Amniotic stem cell (primary cell): ENCODE measurements around the gene KLK1.

Experiments used
- DNase-seq: peaks from one replicate; lab custom pipeline; 2025; lab: John Stamatoyannopoulos, UW

Gene KLK1

DNA sequence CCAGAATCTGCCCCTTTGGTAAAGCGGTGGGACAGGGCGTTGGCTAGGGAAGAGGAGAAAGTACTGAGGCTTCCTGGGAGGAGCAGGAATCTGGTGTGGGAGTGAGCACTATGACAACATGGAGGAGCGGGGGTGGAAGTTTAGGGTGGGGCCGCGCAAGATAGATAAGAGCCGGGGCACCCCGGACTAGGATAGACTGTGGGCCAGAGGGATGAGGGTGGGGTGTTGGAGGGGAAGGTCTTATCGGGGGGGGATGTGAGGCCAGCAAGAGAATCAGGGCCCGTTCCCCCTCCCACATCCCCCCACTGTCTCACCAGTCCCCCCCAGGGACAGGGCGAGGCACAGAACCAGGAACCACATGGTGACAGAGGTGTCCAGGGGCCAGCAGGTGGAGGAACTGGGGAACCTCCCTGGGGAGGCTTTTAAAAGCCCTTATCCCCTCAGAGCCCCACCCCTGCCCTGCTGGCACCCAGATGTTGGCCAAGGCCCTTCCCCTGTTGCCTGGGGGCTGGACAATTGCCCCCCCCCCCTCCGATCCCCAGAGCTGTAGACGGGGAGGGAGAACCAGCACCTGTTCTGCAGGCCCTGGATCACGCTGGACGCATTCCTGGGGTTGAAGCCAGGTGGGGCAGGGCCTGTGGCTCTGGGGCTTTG is at the start of gene KLK1:
Gene KLK1 (minus strand): TSS at position 399 of the 654 bp plus-strand sequence. CDS start 39 bp downstream, at position 360.
- DNase-seq, result no peak

DNA sequence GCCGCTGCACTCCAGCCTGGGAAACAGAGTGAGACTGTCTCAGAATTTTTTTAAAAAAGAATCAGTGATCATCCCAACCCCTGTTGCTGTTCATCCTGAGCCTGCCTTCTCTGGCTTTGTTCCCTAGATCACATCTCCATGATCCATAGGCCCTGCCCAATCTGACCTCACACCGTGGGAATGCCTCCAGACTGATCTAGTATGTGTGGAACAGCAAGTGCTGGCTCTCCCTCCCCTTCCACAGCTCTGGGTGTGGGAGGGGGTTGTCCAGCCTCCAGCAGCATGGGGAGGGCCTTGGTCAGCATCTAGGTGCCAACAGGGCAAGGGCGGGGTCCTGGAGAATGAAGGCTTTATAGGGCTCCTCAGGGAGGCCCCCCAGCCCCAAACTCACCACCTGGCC is 49.5 kb upstream of the KLK1 start, which contains the start of gene KLK2:
Gene KLK2 (plus strand): TSS at position 384 of the 400 bp plus-strand sequence. CDS start 35 bp downstream, outside the sequence.
- no peak for DNase-seq

DNA sequence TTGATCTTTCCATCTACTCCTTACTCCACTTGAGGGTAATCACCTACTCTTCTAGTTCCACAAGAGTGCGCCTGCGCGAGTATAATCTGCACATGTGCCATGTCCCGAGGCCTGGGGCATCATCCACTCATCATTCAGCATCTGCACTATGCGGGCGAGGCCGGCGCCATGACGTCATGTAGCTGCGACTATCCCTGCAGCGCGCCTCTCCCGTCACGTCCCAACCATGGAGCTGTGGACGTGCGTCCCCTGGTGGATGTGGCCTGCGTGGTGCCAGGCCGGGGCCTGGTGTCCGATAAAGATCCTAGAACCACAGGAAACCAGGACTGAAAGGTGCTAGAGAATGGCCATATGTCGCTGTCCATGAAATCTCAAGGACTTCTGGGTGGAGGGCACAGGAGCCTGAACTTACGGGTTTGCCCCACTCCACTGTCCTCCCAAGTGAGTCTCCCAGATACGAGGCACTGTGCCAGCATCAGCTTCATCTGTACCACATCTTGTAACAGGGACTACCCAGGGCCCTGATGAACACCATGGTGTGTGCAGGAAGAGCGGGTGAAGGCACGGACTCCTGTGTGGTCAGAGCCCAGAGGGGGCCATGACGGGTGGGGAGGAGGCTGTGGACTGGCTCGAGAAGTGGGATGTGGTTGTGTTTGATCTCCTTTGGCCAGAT is 47.0 kb upstream of the KLK1 start:
- no peak for DNase-seq

DNA sequence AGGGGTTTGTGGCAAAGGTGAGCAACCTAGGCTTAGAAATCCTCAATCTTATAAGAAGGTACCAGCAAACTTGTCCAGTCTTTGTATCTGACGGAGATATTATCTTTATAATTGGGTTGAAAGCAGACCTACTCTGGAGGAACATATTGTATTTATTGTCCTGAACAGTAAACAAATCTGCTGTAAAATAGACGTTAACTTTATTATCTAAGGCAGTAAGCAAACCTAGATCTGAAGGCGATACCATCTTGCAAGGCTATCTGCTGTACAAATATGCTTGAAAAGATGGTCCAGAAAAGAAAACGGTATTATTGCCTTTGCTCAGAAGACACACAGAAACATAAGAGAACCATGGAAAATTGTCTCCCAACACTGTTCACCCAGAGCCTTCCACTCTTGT is 45.9 kb upstream of the KLK1 start:
- no peak for DNase-seq

DNA sequence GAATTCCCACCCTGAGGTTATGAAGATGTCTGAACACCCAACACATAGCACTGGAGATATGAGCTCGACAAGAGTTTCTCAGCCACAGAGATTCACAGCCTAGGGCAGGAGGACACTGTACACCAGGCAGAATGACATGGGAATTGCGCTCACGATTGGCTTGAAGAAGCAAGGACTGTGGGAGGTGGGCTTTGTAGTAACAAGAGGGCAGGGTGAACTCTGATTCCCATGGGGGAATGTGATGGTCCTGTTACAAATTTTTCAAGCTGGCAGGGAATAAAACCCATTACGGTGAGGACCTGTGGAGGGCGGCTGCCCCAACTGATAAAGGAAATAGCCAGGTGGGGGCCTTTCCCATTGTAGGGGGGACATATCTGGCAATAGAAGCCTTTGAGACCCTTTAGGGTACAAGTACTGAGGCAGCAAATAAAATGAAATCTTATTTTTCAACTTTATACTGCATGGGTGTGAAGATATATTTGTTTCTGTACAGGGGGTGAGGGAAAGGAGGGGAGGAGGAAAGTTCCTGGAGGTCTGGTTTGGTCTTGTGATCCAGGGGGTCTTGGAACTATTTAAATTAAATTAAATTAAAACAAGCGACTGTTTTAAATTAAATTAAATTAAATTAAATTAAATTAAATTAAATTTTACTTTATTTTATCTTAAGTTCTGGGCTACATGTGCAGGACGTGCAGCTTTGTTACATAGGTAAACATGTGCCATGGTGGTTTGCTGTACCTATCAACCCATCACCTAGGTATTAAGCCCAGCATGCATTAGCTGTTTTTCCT is 38.1 kb upstream of the KLK1 start:
- DNase-seq, result no peak

DNA sequence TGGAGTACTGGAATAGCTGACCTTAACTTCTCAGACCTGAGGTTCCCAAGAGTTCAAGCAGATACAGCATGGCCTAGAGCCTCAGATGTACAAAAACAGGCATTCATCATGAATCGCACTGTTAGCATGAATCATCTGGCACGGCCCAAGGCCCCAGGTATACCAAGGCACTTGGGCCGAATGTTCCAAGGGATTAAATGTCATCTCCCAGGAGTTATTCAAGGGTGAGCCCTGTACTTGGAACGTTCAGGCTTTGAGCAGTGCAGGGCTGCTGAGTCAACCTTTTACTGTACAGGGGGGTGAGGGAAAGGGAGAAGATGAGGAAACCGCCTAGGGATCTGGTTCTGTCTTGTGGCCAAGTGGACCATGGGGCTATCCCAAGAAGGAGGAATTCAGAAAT is 37.4 kb upstream of the KLK1 start:
- no peak for DNase-seq

DNA sequence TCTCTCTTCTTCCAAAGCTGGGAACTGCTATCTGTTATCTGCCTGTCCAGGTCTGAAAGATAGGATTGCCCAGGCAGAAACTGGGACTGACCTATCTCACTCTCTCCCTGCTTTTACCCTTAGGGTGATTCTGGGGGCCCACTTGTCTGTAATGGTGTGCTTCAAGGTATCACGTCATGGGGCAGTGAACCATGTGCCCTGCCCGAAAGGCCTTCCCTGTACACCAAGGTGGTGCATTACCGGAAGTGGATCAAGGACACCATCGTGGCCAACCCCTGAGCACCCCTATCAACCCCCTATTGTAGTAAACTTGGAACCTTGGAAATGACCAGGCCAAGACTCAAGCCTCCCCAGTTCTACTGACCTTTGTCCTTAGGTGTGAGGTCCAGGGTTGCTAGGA is 36.3 kb upstream of the KLK1 start:
- DNase-seq, result no peak

DNA sequence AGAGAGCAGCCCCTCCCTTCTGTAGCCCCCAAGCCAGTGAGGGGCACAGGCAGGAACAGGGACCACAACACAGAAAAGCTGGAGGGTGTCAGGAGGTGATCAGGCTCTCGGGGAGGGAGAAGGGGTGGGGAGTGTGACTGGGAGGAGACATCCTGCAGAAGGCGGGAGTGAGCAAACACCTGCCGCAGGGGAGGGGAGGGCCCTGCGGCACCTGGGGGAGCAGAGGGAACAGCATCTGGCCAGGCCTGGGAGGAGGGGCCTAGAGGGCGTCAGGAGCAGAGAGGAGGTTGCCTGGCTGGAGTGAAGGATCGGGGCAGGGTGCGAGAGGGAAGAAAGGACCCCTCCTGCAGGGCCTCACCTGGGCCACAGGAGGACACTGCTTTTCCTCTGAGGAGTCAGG is 35.3 kb upstream of the KLK1 start:
- no peak for DNase-seq

DNA sequence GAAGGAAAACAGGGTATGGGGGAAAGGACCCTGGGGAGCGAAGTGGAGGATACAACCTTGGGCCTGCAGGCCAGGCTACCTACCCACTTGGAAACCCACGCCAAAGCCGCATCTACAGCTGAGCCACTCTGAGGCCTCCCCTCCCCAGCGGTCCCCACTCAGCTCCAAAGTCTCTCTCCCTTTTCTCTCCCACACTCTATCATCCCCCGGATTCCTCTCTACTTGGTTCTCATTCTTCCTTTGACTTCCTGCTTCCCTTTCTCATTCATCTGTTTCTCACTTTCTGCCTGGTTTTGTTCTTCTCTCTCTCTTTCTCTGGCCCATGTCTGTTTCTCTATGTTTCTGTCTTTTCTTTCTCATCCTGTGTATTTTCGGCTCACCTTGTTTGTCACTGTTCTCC is 33.8 kb upstream of the KLK1 start:
- DNase-seq, result no peak

DNA sequence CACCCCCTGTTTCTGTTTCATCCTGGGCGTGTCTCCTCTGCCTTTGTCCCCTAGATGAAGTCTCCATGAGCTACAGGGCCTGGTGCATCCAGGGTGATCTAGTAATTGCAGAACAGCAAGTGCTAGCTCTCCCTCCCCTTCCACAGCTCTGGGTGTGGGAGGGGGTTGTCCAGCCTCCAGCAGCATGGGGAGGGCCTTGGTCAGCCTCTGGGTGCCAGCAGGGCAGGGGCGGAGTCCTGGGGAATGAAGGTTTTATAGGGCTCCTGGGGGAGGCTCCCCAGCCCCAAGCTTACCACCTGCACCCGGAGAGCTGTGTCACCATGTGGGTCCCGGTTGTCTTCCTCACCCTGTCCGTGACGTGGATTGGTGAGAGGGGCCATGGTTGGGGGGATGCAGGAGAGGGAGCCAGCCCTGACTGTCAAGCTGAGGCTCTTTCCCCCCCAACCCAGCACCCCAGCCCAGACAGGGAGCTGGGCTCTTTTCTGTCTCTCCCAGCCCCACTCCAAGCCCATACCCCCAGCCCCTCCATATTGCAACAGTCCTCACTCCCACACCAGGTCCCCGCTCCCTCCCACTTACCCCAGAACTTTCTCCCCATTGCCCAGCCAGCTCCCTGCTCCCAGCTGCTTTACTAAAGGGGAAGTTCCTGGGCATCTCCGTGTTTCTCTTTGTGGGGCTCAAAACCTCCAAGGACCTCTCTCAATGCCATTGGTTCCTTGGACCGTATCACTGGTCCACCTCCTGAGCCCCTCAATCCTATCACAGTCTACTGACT is 31.2 kb upstream of the KLK1 start, which contains the start of gene KLK3:
Gene KLK3 (plus strand): TSS at position 280 of the 775 bp plus-strand sequence. CDS start 41 bp downstream, at position 321.
- DNase-seq, result no peak

DNA sequence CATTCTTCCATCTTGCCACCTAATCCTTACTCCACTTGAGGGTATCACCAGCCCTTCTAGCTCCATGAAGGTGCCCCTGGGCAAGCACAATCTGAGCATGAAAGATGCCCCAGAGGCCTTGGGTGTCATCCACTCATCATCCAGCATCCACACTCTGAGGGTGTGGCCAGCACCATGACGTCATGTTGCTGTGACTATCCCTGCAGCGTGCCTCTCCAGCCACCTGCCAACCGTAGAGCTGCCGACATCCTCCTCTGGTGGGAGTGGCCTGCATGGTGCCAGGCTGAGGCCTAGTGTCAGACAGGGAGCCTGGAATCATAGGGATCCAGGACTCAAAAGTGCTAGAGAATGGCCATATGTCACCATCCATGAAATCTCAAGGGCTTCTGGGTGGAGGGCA is 28.0 kb upstream of the KLK1 start:
- DNase-seq, result no peak

DNA sequence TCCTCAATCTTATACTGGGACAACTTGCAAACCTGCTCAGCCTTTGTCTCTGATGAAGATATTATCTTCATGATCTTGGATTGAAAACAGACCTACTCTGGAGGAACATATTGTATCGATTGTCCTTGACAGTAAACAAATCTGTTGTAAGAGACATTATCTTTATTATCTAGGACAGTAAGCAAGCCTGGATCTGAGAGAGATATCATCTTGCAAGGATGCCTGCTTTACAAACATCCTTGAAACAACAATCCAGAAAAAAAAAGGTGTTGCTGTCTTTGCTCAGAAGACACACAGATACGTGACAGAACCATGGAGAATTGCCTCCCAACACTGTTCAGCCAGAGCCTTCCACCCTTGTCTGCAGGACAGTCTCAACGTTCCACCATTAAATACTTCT is 27.2 kb upstream of the KLK1 start:
- no peak for DNase-seq

DNA sequence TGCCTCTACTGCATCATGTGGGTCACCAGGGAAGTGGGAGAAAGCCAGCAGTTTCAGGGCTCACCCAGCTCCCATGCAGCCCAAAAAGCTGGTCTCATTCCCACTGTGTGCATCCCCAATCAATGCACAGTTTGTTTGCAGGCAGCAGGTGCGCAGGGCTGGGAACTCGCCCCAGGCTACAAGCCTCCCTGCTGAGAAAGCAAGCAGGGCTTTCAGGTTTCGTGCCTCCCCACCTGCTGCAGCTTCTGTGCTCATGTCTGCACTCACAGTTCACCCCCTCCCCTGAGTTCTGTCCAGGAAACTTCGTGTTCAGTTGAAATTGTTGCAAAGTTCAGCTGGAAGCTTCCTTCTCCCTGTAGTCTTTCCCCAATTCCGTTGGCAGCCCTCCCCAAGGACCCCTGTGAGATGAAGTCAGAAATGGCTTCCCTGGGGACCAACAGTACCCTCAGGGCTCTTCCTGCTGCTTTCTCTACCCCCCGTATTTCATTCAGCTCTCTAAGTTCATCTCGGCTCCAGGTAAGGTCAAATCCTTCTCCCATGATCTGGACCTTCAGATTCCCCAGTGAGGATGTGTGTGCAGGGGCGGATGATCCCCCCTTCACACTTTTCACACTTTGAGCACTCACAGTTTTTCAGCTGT is 20.8 kb upstream of the KLK1 start:
- DNase-seq, result no peak

DNA sequence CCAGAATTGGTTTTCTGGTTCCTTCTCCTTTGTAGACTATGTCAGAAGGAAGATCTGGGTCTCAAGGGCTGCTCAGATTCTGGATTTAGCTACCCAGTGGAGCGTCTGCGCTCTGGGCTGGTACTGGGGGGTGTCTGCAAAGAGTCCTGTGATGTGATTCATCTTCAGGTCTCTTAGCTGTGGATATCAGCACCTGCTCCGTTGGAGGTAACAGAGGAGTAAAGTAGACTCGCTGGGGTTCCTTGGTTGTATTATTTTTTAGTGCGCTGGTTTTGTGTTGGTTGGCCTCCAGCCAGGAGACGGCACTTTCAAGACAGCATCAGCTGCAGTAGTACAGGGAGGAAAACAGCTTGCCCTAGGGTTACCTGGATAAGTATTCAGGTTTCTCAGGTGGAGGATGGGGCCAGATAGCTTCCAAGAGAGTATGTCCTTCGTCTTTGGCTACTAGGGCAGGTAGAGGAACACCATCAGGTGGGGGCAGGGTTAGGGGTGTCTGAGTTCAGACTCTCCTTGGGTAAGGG is 20.2 kb upstream of the KLK1 start:
- no peak for DNase-seq

DNA sequence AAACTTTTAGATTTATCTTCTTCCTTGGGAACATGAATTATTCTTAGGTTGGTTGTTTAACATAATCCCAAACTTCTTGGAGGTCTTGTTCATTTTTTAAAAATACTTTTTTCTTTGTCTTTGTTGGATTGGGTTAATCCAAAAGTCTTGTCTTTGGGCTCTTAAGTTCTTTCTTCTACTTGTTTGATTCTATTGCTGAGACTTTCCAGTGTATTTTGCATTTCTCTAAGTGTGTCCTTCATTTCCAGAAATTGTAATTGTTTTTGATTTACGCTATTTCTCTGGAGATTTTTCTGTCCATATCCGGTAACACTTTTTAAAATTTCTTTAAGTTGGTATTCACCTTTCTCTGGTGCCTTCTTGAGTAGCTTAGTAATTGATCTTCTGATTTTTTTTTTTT is 19.6 kb upstream of the KLK1 start:
- DNase-seq, result no peak

DNA sequence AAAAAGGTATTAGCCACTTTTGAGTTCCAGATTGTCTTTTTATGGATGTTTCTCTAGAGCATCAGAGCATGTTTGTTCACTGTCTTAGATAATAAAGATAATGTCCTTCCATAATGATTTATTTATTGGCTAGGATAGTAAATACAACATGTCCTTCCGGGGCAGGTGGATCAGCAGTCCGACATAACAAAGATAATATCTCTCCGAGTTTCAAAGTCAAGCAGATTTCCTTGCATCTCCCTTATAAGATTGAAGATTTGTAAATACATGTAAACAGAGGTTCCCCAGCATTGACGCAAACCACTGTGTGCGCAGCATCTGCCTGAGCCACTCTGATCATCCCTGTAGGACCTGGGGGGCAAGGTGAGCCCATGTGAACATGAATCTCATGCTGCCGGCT is 18.5 kb upstream of the KLK1 start:
- DNase-seq, result no peak

DNA sequence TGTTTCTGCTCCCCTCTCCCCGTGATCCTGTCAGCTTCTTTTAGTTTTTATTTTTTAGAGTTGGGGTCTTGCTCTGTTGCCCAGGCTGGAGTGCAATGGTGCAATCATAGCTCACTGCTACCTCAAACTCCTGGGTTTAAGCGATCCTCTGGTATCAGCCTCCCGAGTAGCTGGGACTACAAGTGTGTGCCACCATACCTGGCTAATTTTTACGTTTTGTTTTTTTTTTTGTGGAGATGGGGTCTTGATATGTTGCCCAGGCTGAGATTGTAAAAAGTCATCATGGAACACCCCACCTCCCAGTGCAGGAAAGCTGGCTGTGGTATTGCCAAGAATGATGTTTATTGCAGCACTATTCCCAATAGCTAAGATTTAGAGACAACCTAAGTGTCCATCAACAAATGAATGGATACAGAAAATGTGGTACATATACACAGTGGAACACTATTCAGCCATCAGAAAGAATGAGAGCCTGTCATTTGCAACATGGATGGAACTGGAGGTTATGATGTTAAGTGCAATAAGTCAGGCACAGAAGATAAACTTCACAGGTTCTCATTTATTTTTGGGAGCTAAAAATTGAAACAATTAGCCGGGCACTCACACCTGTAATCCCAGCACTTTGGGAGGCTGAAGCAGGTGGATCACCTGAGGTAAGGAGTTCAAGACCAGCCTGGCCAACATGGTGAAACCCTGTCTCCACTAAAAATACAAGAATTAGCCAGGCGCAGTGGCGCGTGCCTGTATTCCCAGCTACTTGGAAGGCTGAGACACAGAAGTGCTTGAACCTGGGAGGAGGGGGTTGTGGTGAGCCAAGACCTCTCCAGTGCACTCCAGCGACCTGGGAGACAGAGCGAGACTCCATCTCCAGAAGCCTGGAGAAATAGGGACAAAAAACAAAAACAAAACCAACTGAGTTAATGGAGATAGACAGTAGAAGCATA is 16.4 kb upstream of the KLK1 start:
- no peak for DNase-seq

DNA sequence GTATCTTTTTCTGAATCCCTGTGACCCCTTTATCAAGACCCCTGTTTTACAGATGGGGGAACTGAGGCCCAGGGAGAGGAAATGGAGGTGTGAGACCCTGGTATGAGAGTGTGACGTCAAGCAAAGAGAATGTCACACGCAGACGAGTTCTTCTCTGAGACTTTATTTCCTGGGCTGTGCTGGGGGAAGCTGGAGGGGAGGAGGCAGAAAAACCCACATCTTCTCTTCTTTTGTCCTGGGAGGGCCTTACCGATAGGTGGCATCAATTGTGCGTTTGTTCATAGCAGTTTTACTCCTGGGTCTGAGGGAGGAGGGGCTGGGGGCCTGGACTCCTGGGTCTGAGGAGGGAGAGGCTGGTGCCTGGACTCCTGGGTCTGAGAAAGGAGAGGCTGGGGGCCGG is 14.7 kb upstream of the KLK1 start:
- DNase-seq, result no peak

DNA sequence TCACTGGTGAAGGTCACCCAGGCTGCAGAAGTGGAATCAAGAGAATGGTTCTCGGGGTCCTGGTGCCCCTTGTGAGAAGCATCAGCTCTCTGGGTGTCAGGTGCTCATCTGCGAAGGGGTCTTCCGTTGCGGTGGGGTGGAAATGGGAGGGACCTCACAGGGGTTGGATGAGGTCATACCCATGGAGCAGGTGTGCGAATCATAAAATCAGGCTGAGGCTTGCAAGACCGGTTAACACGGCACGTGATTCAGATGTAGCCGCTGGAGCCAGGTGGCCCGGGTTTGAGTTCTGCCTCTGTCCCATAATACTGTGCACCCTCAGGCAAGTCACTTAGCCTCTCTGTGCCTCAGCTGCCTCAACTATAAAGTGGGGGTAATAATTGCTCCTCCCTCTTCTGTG is 13.7 kb upstream of the KLK1 start:
- DNase-seq, result no peak

DNA sequence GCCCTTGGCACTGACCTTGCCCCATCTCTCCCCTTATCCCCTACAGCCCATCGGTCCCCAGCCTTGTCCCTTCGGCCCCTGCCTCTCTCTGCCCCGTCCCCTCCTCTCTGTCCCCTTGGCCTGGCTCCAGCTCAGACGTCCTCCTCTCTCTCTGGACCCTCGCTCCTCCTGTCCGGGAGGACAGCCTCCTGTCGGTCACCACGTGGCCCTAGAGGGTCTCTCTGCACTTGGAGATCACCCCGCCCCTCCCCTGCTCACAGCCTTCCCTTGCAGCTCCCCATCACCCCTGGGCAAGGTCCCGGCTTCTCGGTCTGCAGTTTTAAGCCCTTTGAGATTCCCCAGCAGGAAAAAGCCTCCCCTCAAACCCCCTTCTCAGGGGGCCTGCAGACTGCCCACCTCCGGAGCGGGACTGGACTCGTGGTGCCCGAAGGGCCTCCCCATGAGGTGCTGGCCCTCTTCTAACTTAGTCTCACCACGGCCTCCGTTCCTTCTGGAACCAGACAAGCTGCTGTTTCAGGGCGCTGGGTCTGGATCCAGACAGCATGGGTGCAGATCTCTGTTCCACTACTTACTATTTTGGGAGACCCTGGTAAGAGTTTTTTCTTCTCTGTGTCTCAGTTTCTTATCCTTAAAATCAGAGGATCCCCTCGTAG is 13.1 kb upstream of the KLK1 start:
- no peak for DNase-seq
